GM12874 (cell line): ENCODE measurements around the gene CYP39A1.

ENCODE experiments used
- CTCF ChIP-seq: IDR thresholded peaks from 2 replicates; pipeline ENCODE4 v1.5.1; 2011; ENCODE audit warnings: low read depth, mild to moderate bottlenecking, control low read depth, low read length, moderate library complexity; ENCODE audit not compliant: insufficient read depth

The CYP39A1 gene

GRCh38 chr6:46586906-46587305 is 65.7 kb downstream of the CYP39A1 start:
- TF ChIP-seq CTCF = no peak

- no peak for TF ChIP-seq CTCF
These were observed 68.0 kb downstream of the CYP39A1 start for GRCh38 chr6:46584586-46584985.

- no peak for TF ChIP-seq CTCF
These were observed 68.9 kb downstream of the CYP39A1 start for GRCh38 chr6:46583721-46584120.

- TF ChIP-seq CTCF = no peak
These were observed 69.5 kb downstream of the CYP39A1 start for GRCh38 chr6:46583081-46583480.

- no peak for TF ChIP-seq CTCF
These were observed 71.0 kb downstream of the CYP39A1 start for GRCh38 chr6:46581459-46582177.

- no peak for TF ChIP-seq CTCF
These were observed 77.1 kb downstream of the CYP39A1 start for GRCh38 chr6:46575530-46575929.

- TF ChIP-seq CTCF = no peak
These were observed 79.5 kb downstream of the CYP39A1 start for GRCh38 chr6:46573140-46573539.

GRCh38 chr6:46565531-46565930 is 87.1 kb downstream of the CYP39A1 start:
- TF ChIP-seq CTCF = no peak
